K562 (cell line): ENCODE measurements around the gene CTDSPL. TPM values are rescaled to one million over a fixed set of nuclear protein-coding genes. Genes with fewer than 3 reads are reported as not detected.

ENCODE experiments used
- ARID1B ChIP-seq: fragments of 450-650 bp; IDR thresholded peaks from 2 replicates; pipeline ENCODE4 v1.6.1; 2016; ENCODE audit warnings: antibody characterized with exemption, mild to moderate bottlenecking, inconsistent platforms
- EWSR1 ChIP-seq: fragments of 450-650 bp; IDR thresholded peaks from 2 replicates; pipeline ENCODE4 v1.6.1; 2018; ENCODE audit warnings: borderline replicate concordance, mild to moderate bottlenecking, low read depth, moderate library complexity; ENCODE audit not compliant: partially characterized antibody
- FOXJ3 ChIP-seq: sonication (generic); formaldehyde crosslinking; IDR thresholded peaks from 2 replicates; pipeline ENCODE4 v1.4.0; 2020; ENCODE audit warnings: mild to moderate bottlenecking, missing genetic modification reagents
- HDAC3 ChIP-seq: fragments of 450-650 bp; IDR thresholded peaks from 2 replicates; pipeline ENCODE4 v1.6.1; 2018; ENCODE audit warnings: borderline replicate concordance, mild to moderate bottlenecking, moderate library complexity; ENCODE audit not compliant: partially characterized antibody
- HEY1 ChIP-seq: fragments of 250-450 bp; sonication (Bioruptor Pico); IDR thresholded peaks from 2 replicates; pipeline ENCODE4 v1.5.0; 2020; ENCODE audit warnings: mild to moderate bottlenecking, moderate library complexity, borderline replicate concordance
- NEUROD1 ChIP-seq: fragments of 150-350 bp; IDR thresholded peaks from 2 replicates; pipeline ENCODE4 v1.6.1; 2014; ENCODE audit warnings: borderline replicate concordance, low read length, low read depth; ENCODE audit not compliant: partially characterized antibody
- NFE2 ChIP-seq: IDR thresholded peaks from 2 replicates; pipeline ENCODE4 v1.6.1; 2014; ENCODE audit warnings: antibody characterized with exemption, low read depth
- RBM15 ChIP-seq: fragments of 200-400 bp; formaldehyde crosslinking; IDR thresholded peaks from 2 replicates; pipeline ENCODE4 v1.6.1; 2018; ENCODE audit warnings: mild to moderate bottlenecking, low read length, moderate library complexity; ENCODE audit not compliant: insufficient read depth
- TAF15 ChIP-seq: fragments of 200-400 bp; formaldehyde crosslinking; IDR thresholded peaks from 2 replicates; pipeline ENCODE4 v1.6.1; 2017; ENCODE audit warnings: mild to moderate bottlenecking, low read depth, low read length, moderate library complexity
- XRCC4 ChIP-seq: IDR thresholded peaks from one replicate; pipeline ENCODE4 v1.6.1; 2011; ENCODE audit not compliant: insufficient read depth, insufficient read length; ENCODE audit errors: extremely low read depth
- ZSCAN32 ChIP-seq: fragments of 450-650 bp; formaldehyde crosslinking; IDR thresholded peaks from 2 replicates; pipeline ENCODE4 v1.4.0; 2020; ENCODE audit warnings: mild to moderate bottlenecking, moderate library complexity
- polyA plus RNA-seq, 8 experiments: library from polyadenylated mRNA; depleted of rRNA in 4 of 8; stranded (reverse) in 5 of 8; unstranded in 3 of 8; fragments of >200 nt; fragmentation: Nextera tagmentation in 2 of 8; fragmentation: Illumina TruSeq in 1 of 8; extraction: Ambion mirVana in 2 of 8; extraction: Trizol in 1 of 8; gene quantifications; 2 replicates each; pipeline versions ENCODE4 v1.2.1 to v1.2.3, GENCODE V29; 2011 to 2014; ENCODE audit warnings: inconsistent platforms in 1 of 8, missing spikeins in 1 of 8
- total RNA-seq, 7 experiments: library from RNA; depleted of rRNA in 6 of 7; stranded (reverse); fragments of >200 nt in 6 of 7; fragmentation: Illumina TruSeq in 2 of 7; extraction: Trizol in 2 of 7; gene quantifications; 2 replicates each; pipeline versions ENCODE4 v1.2.1 to v1.2.3, GENCODE V29; 2011 to 2021; ENCODE audit warnings: low replicate concordance in 1 of 7
- TF ChIP-seq, protein P1 (sequence below): sonication (generic); formaldehyde crosslinking; IDR thresholded peaks from 2 replicates; pipeline ENCODE4 v1.8.0; 2023; ENCODE audit warnings: mild to moderate bottlenecking, missing genetic modification reagents
- TF ChIP-seq, protein P2 (sequence below): fragments of 450-650 bp; formaldehyde crosslinking; IDR thresholded peaks from 2 replicates; pipeline ENCODE4 v1.4.0; 2020; ENCODE audit warnings: mild to moderate bottlenecking, moderate library complexity
- TF ChIP-seq, protein P3 (sequence below), 2 experiments: IDR thresholded peaks in 1 of 2; conservative IDR thresholded peaks in 1 of 2; 2 replicates each; pipeline ENCODE4 v1.6.1; 2016; ENCODE audit warnings: low read depth in 2 of 2, mild to moderate bottlenecking in 1 of 2, missing compliant biosample characterization in 1 of 2, missing genetic modification characterization in 1 of 2, moderate library complexity in 1 of 2
- TF ChIP-seq, protein P4 (sequence below): conservative IDR thresholded peaks from 2 replicates; pipeline ENCODE4 v1.6.1; 2011; ENCODE audit warnings: low read depth, mild to moderate bottlenecking, low read length; ENCODE audit not compliant: control insufficient read depth
- TF ChIP-seq, protein P5 (sequence below): fragments of 250-450 bp; sonication (Bioruptor Pico); IDR thresholded peaks from 2 replicates; pipeline ENCODE4 v1.5.0; 2021; ENCODE audit warnings: mild to moderate bottlenecking, borderline replicate concordance

The CTDSPL gene
- total and polyA plus RNA-seq, 9 of the 15 experiments (the other 6 are each of a cell fraction or from before 2014, with no cell fraction given): 5.1 to 19.3 (median 11.3) TPM

DNA sequence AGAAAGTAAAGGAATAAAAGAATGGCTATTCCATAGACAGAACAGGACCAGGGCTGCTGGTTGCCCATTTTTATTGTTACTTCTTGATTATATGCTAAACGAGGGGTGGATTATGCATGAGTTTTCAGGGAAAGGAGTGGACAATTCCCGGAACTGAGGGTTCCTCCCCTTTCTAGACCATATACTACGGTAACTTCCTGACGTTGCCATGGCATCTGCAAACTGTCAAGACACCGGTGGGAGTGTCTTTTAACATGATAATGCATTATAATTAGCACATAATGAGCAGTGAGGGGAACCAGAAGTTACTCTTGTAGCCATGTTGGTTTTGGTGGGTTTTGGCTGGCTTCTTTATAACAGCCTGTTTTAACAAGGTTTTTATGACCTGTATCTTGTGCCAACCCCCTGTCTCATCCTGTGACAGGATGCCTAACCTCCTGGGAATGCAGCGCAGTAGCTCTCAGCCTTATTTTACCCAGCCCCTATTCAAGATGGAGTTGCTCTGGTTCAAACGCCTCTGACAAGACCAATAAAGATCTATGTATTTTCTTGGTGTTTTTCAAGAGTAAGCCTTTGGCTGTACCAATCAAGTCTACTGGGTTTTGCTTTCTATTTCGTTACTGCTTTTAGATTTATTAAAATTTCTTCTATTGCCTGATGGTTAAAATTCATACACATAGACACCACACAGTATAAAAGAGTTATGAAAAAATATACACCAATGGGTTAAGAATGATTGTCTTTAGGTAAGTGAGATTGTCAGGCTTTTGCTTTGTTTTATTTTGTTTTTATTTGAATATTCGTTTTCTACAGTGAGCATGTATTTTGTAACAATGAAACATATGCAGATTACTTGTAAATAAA lies 37.4 kb upstream of the CTDSPL start (continued):
- TF ChIP-seq ARID1B (no peak), HDAC3 (no peak), ZSCAN32 (CRISPR knock-in tag) (0 out of 2 replicates have a peak, but pooled peaks have one; percentile 47), RBM15 (no peak), XRCC4 (no peak), HEY1 (CRISPR knock-in tag) (no peak; the same call in 1 of the 2 replicates), TAF15 (no peak), EWSR1 (no peak), NEUROD1 (no peak), FOXJ3 (CRISPR knock-in tag) (no peak), NFE2 (no peak)
- TF ChIP-seq, protein P1, sequence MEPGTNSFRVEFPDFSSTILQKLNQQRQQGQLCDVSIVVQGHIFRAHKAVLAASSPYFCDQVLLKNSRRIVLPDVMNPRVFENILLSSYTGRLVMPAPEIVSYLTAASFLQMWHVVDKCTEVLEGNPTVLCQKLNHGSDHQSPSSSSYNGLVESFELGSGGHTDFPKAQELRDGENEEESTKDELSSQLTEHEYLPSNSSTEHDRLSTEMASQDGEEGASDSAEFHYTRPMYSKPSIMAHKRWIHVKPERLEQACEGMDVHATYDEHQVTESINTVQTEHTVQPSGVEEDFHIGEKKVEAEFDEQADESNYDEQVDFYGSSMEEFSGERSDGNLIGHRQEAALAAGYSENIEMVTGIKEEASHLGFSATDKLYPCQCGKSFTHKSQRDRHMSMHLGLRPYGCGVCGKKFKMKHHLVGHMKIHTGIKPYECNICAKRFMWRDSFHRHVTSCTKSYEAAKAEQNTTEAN (CRISPR knock-in tag): no peak
- TF ChIP-seq, protein P2, sequence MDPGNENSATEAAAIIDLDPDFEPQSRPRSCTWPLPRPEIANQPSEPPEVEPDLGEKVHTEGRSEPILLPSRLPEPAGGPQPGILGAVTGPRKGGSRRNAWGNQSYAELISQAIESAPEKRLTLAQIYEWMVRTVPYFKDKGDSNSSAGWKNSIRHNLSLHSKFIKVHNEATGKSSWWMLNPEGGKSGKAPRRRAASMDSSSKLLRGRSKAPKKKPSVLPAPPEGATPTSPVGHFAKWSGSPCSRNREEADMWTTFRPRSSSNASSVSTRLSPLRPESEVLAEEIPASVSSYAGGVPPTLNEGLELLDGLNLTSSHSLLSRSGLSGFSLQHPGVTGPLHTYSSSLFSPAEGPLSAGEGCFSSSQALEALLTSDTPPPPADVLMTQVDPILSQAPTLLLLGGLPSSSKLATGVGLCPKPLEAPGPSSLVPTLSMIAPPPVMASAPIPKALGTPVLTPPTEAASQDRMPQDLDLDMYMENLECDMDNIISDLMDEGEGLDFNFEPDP (CRISPR knock-in tag): peak; percentile 97
- TF ChIP-seq, protein P3, sequence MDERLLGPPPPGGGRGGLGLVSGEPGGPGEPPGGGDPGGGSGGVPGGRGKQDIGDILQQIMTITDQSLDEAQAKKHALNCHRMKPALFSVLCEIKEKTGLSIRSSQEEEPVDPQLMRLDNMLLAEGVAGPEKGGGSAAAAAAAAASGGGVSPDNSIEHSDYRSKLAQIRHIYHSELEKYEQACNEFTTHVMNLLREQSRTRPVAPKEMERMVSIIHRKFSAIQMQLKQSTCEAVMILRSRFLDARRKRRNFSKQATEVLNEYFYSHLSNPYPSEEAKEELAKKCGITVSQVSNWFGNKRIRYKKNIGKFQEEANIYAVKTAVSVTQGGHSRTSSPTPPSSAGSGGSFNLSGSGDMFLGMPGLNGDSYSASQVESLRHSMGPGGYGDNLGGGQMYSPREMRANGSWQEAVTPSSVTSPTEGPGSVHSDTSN (CRISPR knock-in tag; IDR thresholded peaks at IDR 0.05; ENCODE audit: low read depth): no peak
- TF ChIP-seq, protein P3 (tag; conservative IDR thresholded peaks at IDR 0.05; ENCODE audit: low read depth): peak; percentile 85
- TF ChIP-seq, protein P4, sequence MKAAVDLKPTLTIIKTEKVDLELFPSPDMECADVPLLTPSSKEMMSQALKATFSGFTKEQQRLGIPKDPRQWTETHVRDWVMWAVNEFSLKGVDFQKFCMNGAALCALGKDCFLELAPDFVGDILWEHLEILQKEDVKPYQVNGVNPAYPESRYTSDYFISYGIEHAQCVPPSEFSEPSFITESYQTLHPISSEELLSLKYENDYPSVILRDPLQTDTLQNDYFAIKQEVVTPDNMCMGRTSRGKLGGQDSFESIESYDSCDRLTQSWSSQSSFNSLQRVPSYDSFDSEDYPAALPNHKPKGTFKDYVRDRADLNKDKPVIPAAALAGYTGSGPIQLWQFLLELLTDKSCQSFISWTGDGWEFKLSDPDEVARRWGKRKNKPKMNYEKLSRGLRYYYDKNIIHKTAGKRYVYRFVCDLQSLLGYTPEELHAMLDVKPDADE: no peak
- TF ChIP-seq, protein P5, sequence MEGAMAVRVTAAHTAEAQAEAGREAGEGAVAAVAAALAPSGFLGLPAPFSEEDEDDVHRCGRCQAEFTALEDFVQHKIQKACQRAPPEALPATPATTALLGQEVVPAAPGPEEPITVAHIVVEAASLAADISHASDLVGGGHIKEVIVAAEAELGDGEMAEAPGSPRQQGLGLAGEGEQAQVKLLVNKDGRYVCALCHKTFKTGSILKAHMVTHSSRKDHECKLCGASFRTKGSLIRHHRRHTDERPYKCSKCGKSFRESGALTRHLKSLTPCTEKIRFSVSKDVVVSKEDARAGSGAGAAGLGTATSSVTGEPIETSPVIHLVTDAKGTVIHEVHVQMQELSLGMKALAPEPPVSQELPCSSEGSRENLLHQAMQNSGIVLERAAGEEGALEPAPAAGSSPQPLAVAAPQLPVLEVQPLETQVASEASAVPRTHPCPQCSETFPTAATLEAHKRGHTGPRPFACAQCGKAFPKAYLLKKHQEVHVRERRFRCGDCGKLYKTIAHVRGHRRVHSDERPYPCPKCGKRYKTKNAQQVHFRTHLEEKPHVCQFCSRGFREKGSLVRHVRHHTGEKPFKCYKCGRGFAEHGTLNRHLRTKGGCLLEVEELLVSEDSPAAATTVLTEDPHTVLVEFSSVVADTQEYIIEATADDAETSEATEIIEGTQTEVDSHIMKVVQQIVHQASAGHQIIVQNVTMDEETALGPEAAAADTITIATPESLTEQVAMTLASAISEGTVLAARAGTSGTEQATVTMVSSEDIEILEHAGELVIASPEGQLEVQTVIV (CRISPR knock-in tag): no peak
